ENCODE results near the gene MAN2B2. TPM values are rescaled to one million over a fixed set of nuclear protein-coding genes. Genes with fewer than 3 reads are reported as not detected.
"Not testable (repeated sequence)": the region's sequence is repeated elsewhere in the genome, so short reads cannot be mapped to it uniquely, and the experiment has no call there.

MAN2B2 gene
- total RNA-seq, 2 experiments from 2014 or later: 36.1 to 36.7 TPM

DNA sequence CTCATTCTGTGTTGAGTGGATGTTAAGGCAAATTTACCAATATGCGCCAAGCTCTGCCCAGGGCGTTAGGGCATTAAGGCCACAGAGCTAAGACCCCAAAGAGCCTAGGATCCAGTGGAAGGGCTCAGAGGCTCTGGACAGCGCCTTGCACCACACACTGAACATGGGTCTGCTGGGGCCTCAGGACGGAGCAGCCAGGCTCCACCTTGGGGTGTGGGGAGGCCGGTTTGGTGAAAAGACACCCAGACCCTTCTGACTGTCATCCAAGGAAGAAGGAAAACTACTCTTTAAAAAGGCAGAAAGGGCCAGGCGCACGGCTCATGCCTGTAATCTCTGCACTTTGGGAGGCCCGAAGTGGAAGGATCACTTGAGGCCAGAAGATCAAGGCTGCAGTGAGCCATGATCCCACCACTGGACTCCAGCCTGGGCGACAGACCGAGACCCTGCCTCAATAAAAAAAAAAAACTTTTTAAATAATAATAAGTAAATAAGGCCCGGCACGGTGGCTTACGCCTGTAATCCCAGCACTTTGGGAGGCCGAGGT lies 64.2 kb downstream of the MAN2B2 start:
- POLR2A ChIA-PET: no interaction called here
- CTCF ChIA-PET: interaction anchor here (0.9 to 1.3 kb wide), 3 partner anchors 24 to 65 kb away, joined by 3 to 5 read pairs (median 4); no protein-coding TSS in a partner anchor

DNA sequence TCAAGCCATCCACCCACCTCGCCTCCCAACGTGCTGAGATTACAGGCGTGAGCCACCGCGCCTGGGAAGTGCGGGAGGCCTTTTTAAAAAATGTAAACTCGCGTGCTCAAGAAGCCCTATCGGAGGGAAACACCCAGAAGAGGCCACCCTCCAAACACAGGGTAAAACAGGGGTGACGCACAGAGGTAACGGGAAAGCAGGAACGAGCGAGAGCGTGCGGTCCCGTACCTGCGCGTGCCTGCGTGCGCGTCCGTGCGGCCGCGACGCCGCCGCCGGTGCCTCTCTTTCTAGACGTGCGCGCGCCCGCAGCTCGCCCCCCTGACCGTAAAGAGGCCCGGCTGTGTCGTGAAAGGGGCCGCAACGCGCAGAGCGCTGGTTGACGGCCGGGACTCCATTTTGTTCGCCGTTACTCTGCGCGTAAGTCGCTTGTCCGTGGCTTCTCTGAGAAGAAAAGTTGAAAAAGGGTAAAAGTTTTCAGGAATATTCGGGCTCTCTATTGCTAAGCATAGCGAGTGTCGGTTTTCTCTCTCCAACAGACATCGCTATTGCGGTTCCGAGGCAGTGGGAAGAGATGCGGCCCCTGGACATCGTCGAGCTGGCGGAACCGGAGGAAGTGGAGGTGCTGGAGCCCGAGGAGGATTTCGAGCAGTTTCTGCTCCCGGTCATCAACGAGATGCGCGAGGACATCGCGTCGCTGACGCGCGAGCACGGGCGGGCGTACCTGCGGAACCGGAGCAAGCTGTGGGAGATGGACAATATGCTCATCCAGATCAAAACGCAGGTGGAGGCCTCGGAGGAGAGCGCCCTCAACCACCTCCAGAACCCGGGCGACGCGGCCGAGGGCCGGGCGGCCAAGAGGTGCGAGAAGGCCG lies 65.5 kb downstream of the MAN2B2 start, which contains the start of gene MRFAP1:
Gene MRFAP1, plus strand, starts transcription at position 394 of the 872 bp plus-strand sequence. Its CDS starts 178 bp downstream, at position 572.
- no peaks in the 10 kb centered on the region for H3K9me3 Mint-ChIP-seq
- CTCF ChIA-PET: interaction anchor here (0.5 to 2.0 kb wide), 10 partner anchors 11 to 334 kb away, joined by 3 to 8 read pairs (median 4); a partner anchor contains a TSS

More for the DNA sequence above, 64.2 kb downstream of the MAN2B2 start:
- H3K27ac Mint-ChIP-seq: peak overlapping the region; percentile 73
- H3K4me3 Mint-ChIP-seq: peak overlapping the region; percentile 41
- no peak for DNase-seq
- no peaks in the 10 kb centered on the region for H3K27me3 Mint-ChIP-seq
- peaks cover 29% of the 10 kb centered on the region for H3K4me1 Mint-ChIP-seq
- peaks cover 36% of the 10 kb centered on the region for H3K36me3 Mint-ChIP-seq (ENCODE audit: low read depth)
- H3K9me3 Mint-ChIP-seq: no peaks in the 10 kb centered on the region

DNA sequence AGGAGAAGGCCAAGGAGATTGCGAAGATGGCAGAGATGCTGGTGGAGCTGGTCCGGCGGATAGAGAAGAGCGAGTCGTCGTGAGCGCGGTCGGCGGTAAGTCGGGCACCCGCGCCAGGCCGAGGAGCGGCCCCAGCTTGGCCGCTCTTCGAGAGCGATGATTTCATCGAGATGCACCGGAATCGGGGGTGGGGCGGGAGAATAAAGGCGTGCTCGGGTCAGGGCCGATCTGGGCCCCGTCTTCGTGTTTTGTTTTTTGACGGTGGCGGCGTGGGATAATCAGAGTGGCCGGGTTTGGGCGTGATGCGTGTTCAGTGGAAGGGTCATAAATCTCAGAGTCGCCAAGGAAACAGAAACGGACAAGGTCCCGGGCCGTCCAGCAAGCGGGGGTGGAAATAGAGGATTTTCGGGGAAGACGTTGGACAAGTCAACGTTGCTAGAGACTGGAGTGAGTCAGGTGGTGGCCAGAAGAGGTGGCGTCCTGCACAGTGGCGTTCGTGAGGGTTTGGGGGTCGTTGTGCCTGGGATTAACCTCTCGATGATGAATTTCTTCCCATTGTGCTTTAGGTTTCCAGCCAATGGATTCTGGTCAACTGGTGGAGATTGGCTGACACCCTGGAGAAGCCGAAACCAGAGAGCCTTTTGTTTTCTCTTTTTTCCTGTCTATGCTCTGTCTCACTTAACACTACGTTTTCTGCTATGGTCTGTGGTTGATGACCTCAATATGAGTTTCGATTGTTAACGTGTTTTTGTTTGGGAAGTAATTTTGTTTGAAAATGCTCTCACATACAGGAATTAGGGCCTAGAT lies 66.4 kb downstream of the MAN2B2 start:
- H3K27ac Mint-ChIP-seq: peak overlapping the region; percentile 98
- H3K4me1 Mint-ChIP-seq: peaks cover 29% of the 10 kb centered on the region
- H3K9me3 Mint-ChIP-seq: no peaks in the 10 kb centered on the region
- CTCF ChIA-PET: interaction anchor here (0.9 to 2.0 kb wide), 7 partner anchors 17 to 333 kb away, joined by 3 to 8 read pairs (median 6); a partner anchor contains a TSS
- peak; percentile 52 for DNase-seq
- peak overlapping the region; percentile 87 for H3K4me3 Mint-ChIP-seq
- peaks cover 39% of the 10 kb centered on the region for H3K36me3 Mint-ChIP-seq (ENCODE audit: low read depth)
- POLR2A ChIA-PET: interaction anchor here (0.8 to 2.1 kb wide), 2 partner anchors 32 to 48 kb away, joined by 3 to 10 read pairs; a partner anchor contains a TSS
- no peaks in the 10 kb centered on the region for H3K27me3 Mint-ChIP-seq

More for the DNA sequence above, 65.5 kb downstream of the MAN2B2 start, which contains the start of gene MRFAP1:
- H3K27ac Mint-ChIP-seq: peak within 1 kb of the TSS; percentile 98
- POLR2A ChIA-PET: interaction anchor here (0.8 to 2.1 kb wide), 2 partner anchors 33 to 49 kb away, joined by 3 to 10 read pairs; a partner anchor contains a TSS
- peaks cover 39% of the 10 kb centered on the region for H3K36me3 Mint-ChIP-seq (ENCODE audit: low read depth)
- H3K4me3 Mint-ChIP-seq: peak within 1 kb of the TSS; percentile 87
- H3K27me3 Mint-ChIP-seq: no peaks in the 10 kb centered on the region
- peak; percentile 94 for DNase-seq
- peaks cover 29% of the 10 kb centered on the region for H3K4me1 Mint-ChIP-seq

DNA sequence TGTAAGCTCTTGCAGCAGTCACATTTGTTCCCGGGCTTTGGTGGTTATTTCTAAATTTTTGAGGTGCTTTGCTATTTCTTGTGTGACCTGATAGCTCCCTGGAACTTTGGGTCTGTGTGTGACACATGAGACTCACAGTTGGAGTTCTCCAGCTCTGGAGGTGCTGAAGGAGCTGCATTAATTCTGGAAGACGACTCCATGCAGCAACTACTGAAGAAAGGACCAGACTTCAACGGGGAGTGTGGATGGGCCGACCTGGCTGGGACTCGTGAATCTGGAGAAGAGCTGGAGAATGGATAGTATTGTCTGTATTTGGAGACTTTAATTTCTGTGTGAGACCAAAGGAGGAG lies 67.0 kb downstream of the MAN2B2 start:
- H3K27me3 Mint-ChIP-seq: no peaks in the 10 kb centered on the region
- CTCF ChIA-PET: interaction anchor here (0.9 to 1.7 kb wide), 2 partner anchors 16 to 22 kb away, joined by 3 to 6 read pairs; no protein-coding TSS in a partner anchor
- no peaks in the 10 kb centered on the region for H3K9me3 Mint-ChIP-seq
- H3K36me3 Mint-ChIP-seq (ENCODE audit: low read depth): peaks cover 39% of the 10 kb centered on the region
- H3K4me1 Mint-ChIP-seq: peaks cover 29% of the 10 kb centered on the region
- H3K27ac Mint-ChIP-seq: peak overlapping the region; percentile 98
- no peak for DNase-seq
- POLR2A ChIA-PET: interaction anchor here (2.1 kb wide), 1 partner anchor 31 kb away, joined by 10 read pairs; a partner anchor contains a TSS
- peak overlapping the region; percentile 87 for H3K4me3 Mint-ChIP-seq

DNA sequence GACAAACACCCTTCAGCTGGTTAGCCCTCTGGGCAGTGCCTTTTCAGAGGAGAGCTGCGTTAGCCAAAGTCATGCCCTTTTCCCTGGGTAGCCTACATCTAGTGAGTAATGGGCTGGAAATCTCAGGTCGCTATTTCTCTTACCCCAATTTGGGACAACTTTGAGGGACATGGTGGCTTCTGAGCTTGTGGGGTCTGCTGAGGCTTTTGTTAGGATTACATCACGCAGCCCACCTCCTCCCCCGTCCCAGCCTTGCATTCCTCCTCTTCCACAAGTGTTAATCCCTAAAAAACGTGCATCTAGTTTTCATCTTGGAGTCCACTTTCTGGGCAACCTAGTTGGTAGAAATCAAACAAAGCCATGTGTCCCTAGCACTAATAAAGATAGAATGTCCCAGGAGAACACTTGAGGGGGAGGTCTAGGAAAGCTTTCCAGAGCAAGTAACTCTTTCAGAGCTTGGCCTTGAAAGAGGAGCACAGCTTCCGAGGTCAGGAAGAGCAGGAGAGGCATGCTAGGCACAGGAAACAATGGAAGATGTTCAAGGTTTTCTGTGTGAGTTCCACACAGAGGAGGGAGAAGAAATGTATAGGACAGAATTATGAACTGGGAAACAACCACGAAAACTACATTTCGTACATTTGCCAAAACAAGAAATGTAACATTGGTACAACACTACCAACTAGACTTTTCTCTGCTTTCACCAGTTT lies 68.3 kb downstream of the MAN2B2 start:
- no peaks in the 10 kb centered on the region for H3K27me3 Mint-ChIP-seq
- H3K9me3 Mint-ChIP-seq: no peaks in the 10 kb centered on the region
- peaks cover 29% of the 10 kb centered on the region for H3K4me1 Mint-ChIP-seq
- H3K4me3 Mint-ChIP-seq: peak overlapping the region; percentile 87
- CTCF ChIA-PET: interaction anchor here (0.7 to 1.2 kb wide), 3 partner anchors 13 to 373 kb away, joined by 3 to 4 read pairs (median 4); no protein-coding TSS in a partner anchor
- H3K36me3 Mint-ChIP-seq (ENCODE audit: low read depth): peaks cover 39% of the 10 kb centered on the region
- no peak for DNase-seq
- POLR2A ChIA-PET: no interaction called here
- no peak overlapping the region for H3K27ac Mint-ChIP-seq

DNA sequence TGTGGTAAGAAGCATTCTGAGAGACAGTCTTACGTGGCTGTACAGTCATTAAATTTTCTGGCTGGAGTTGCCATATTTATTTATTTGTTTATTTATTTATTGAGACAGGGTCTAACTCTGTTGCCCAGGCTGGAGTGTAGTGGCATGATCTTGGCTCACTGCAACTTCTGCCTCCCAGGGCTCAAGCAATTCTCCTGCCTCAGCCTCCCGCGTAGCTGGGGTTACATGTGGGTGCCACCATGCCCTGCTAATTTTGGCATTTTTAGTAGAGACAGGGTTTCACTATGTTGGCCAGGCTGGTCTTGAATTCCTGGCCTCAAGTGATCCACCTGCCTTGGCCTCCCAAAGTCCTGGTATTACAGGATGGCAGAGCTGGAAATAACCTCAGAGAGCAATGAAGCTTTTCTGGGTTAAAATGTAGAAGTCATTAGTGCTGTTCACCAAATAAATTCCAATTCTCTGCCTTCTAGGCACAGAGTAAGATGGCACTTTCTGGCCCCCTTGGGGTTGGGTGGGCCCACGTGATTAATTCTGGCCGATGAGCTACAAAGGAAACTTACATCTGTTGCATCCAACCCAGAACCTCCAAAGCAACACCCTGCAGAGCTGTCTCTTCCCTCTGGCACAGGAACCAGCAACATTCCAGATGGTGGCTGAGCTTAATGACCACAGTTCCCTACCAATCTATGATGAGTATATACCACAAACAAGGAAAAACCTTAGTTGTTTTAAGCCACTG lies 70.0 kb downstream of the MAN2B2 start:
- H3K4me1 Mint-ChIP-seq: peaks cover 27% of the 10 kb centered on the region
- H3K4me3 Mint-ChIP-seq: no peak overlapping the region
- no peak for DNase-seq
- H3K9me3 Mint-ChIP-seq: no peaks in the 10 kb centered on the region
- POLR2A ChIA-PET: no interaction called here
- no peak overlapping the region for H3K27ac Mint-ChIP-seq
- H3K36me3 Mint-ChIP-seq (ENCODE audit: low read depth): peaks cover 39% of the 10 kb centered on the region
- no peaks in the 10 kb centered on the region for H3K27me3 Mint-ChIP-seq
- CTCF ChIA-PET: interaction anchor here (1.2 to 1.7 kb wide), 2 partner anchors 11 to 14 kb away, joined by 4 to 8 read pairs; no protein-coding TSS in a partner anchor

DNA sequence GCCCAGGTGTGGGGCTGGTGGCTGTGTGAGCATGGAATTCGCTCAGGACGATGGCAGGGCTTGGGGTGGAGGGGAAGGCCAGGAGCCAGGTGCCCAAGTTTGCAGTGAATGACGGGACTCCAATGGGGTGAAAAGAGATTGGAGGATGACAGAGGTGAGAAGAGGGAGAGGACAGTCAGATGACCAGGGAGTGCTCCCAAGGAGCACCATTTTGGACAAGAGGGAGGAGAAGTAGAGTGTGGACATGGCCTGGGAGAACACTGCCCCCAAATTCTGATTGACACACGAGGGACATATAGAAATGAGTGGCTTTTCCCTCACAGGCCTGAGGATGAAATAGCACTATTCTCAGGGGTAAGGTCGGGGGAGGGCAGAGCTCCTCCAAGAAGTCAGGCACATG lies 72.2 kb downstream of the MAN2B2 start:
- no peak overlapping the region for H3K4me3 Mint-ChIP-seq
- H3K27ac Mint-ChIP-seq: no peak overlapping the region
- CTCF ChIA-PET: interaction anchor here (1.0 to 1.4 kb wide), 4 partner anchors 9 to 267 kb away, joined by 3 to 6 read pairs (median 3); no protein-coding TSS in a partner anchor
- H3K9me3 Mint-ChIP-seq: no peaks in the 10 kb centered on the region
- peaks cover 15% of the 10 kb centered on the region for H3K4me1 Mint-ChIP-seq
- peaks cover 20% of the 10 kb centered on the region for H3K36me3 Mint-ChIP-seq (ENCODE audit: low read depth)
- POLR2A ChIA-PET: no interaction called here
- H3K27me3 Mint-ChIP-seq: no peaks in the 10 kb centered on the region
- DNase-seq: no peak

DNA sequence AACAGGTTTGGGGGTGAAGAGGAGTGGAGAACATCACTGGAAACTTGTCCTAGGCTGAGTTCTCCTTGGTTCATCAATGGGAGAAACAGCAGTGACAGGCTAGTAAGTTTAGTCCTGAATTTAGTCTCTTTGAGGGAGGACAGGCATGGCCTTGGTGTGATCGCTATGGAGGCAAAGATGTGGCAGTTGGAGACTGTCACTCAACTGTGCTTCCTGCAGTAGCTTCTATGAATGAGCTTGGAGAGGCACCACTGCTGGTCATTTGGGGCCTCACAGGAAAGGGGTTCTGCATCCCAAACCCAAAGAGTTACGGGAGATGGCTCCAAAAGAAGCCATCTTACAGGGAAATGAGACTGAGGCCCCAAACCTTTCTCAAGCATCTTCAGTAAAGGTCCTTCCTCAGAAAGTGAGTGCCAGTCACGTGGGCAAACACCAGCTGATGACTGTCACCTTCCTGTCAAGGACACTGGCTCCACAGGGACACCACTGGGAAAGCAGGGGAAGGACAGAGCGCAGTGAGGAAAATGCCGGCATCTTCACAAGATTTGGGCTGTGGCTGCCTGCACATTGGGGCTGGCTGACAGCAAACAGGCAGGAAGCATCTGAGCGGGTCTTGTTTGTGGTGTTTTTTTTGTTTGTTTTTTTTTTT lies 72.7 kb downstream of the MAN2B2 start:
- peaks cover 11% of the 10 kb centered on the region for H3K4me1 Mint-ChIP-seq
- DNase-seq: no peak
- no peaks in the 10 kb centered on the region for H3K9me3 Mint-ChIP-seq
- no peak overlapping the region for H3K4me3 Mint-ChIP-seq
- CTCF ChIA-PET: interaction anchor here (1.1 to 1.4 kb wide), 3 partner anchors 8 to 28 kb away, joined by 3 read pairs; no protein-coding TSS in a partner anchor
- no peak overlapping the region for H3K27ac Mint-ChIP-seq
- POLR2A ChIA-PET: no interaction called here
- peaks cover 15% of the 10 kb centered on the region for H3K36me3 Mint-ChIP-seq (ENCODE audit: low read depth)
- no peaks in the 10 kb centered on the region for H3K27me3 Mint-ChIP-seq

DNA sequence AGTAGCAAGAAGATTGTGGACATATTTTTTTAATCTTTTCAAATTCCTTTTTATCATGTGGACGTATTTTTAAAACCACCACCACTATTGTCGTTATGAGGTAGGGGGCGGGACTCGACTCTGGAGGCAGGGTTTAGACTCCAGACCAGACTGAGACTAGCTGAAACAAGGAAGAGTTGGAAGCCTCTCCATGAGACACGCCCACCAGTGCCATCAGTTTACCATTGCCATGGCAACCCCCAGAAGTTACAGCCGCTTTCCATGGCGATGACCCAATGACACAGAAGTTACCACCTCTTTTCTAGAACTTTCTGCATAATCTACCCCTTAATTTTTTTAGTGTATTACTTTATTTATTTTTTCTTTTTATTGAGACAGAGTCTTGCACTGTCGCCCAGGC lies 74.2 kb downstream of the MAN2B2 start:
- no peaks in the 10 kb centered on the region for H3K27me3 Mint-ChIP-seq
- ChIA-PET CTCF (no interaction called here), POLR2A (no interaction called here)
- no peak overlapping the region for H3K4me3 Mint-ChIP-seq
- H3K27ac Mint-ChIP-seq: no peak overlapping the region
- peaks cover 3% of the 10 kb centered on the region for H3K36me3 Mint-ChIP-seq (ENCODE audit: low read depth)
- no peak for DNase-seq
- H3K4me1 Mint-ChIP-seq: no peaks in the 10 kb centered on the region
- H3K9me3 Mint-ChIP-seq: no peaks in the 10 kb centered on the region

DNA sequence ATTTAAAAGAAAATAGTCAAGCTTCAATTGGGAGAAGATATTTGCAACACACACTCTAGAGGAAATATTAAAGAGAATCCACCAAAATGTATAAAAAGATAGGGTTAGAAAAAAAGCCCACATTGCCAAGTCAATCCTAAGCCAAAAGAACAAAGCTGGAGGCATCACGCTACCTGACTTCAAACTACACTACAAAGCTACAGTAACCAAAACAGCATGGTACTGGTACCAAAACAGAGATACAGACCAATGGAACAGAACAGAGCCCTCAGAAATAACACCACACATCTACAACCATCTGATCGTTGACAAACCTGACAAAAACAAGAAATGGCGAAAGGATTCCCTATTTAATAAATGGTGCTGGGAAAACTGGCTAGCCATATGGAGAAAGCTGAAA lies 79.2 kb downstream of the MAN2B2 start:
- H3K27me3 Mint-ChIP-seq; H3K4me1 Mint-ChIP-seq; DNase-seq; H3K36me3 Mint-ChIP-seq (ENCODE audit: low read depth); H3K4me3 Mint-ChIP-seq; H3K9me3 Mint-ChIP-seq; POLR2A ChIA-PET; CTCF ChIA-PET; H3K27ac Mint-ChIP-seq: not testable (repeated sequence)

DNA sequence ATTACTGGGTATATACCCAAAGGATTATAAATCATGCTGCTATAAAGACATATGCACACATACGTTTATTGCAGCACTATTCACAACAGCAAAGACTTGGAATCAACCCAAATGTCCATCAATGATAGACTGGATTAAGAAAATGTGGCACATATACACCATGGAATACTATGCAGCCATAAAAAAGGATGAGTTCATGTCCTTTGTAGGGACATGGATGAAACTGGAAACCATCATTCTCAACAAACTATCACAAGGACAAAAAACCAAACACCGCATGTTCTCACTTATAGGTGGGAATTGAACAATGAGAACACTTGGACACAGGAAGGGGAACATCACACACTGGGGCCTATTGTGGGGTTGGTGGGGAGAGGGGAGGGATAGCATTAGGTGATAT lies 80.3 kb downstream of the MAN2B2 start:
- POLR2A ChIA-PET: interaction anchor here (0.5 kb wide), 1 partner anchor 1123 kb away, joined by 3 read pairs; no protein-coding TSS in a partner anchor
- CTCF ChIA-PET: interaction anchor here (0.9 to 1.0 kb wide), 2 partner anchors 8 to 9 kb away, joined by 3 to 4 read pairs; no protein-coding TSS in a partner anchor

More for the DNA sequence above, 80.3 kb downstream of the MAN2B2 start:
- not testable (repeated sequence) for H3K9me3 Mint-ChIP-seq; H3K27ac Mint-ChIP-seq; H3K36me3 Mint-ChIP-seq (ENCODE audit: low read depth); DNase-seq; H3K4me3 Mint-ChIP-seq
- Mint-ChIP-seq H3K4me1 (peaks cover 10% of the 10 kb centered on the region), H3K27me3 (peaks cover 18% of the 10 kb centered on the region)
